PC-9 (cell line): ENCODE results near the gene KLF2.

ENCODE experiments used
- CTCF ChIP-seq: fragments of 200-600 bp; sonication (generic); conservative IDR thresholded peaks from 2 replicates; pipeline ENCODE4 v1.6.1; 2017; ENCODE audit warnings: mixed run types, antibody characterized with exemption, mild to moderate bottlenecking, moderate library complexity
- EZH2 ChIP-seq: fragments of 200-600 bp; sonication (generic); IDR thresholded peaks from 2 replicates; pipeline ENCODE4 v1.8.0; 2017; ENCODE audit warnings: antibody characterized with exemption, low read depth

DNA sequence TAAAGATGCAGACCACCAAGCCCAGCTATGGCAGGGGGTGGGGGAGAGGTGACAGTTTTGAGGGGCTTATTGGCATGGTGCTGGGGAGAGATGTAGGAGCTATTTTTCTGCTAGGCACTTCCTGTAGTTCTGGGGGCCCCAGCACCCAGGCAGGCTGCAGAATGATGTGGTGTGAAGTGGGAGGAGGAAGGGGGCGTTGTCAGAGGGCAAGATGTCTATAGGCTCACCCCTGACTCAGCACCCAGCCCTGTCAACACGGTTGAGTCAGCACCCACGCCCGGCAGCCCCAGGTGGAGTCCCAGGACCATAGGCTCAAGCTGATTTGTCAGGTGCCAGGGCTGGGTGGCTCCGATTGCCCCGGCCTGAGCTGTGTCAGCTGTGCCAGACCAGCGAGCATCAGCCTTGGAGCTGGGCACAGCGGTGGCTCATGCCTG, 5.8 kb downstream of the KLF2 start:
- TF ChIP-seq CTCF (no peak), EZH2 (no peak)
